ENCODE data around the gene CTBP2. TPM values are rescaled to one million over a fixed set of nuclear protein-coding genes. Genes with fewer than 3 reads are reported as not detected.

CTBP2 gene
- total RNA-seq, 4 donors from 2014 or later = 65.9 to 129 (median 71.2) TPM

DNA sequence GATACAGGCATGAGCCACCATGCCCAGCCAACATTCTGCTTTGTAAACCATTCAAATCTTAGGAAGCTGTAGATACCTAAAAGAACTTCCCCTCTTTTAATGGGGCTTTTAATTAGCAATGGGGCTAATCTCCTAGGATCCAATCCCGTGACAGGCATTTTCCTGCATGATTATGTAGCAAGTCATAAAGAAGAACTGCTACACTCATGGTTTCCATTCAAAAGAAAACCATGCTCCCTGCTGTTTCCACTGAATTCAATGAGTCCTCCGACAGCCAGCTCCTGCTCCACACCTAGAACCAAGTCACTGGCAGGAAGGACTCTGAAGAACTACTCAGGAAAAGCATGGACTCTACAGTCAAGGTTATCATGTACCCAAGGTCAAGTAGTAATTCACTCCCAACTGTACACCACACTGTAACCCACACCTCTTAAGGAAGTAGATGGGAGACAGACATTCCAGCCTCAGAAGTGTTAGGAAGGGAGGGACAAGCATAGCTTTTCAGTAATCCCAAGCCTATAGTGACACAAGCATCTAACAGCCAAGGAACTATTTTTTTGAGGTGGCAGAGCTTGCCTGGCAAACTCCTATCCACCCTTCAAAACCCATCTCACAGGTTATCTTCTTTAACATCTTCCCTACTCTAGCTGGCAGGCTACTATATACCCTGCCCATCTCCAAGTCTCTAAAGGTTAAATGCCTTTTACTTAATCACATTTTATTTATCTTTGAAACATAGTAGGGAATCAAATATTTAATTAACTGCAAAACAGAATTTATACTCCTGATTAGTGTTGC lies 47.5 kb downstream of the CTBP2 start:
- no peaks in the 10 kb centered on the region for H3K36me3 ChIP-seq
- H3K9me3 ChIP-seq = no peaks in the 10 kb centered on the region
- no peak overlapping the region for H3K27ac ChIP-seq
- H3K27me3 ChIP-seq = no peaks in the 10 kb centered on the region
- TF ChIP-seq POLR2A (IDR thresholded peaks at IDR 0.05) = no peak
- TF ChIP-seq, protein P1, sequence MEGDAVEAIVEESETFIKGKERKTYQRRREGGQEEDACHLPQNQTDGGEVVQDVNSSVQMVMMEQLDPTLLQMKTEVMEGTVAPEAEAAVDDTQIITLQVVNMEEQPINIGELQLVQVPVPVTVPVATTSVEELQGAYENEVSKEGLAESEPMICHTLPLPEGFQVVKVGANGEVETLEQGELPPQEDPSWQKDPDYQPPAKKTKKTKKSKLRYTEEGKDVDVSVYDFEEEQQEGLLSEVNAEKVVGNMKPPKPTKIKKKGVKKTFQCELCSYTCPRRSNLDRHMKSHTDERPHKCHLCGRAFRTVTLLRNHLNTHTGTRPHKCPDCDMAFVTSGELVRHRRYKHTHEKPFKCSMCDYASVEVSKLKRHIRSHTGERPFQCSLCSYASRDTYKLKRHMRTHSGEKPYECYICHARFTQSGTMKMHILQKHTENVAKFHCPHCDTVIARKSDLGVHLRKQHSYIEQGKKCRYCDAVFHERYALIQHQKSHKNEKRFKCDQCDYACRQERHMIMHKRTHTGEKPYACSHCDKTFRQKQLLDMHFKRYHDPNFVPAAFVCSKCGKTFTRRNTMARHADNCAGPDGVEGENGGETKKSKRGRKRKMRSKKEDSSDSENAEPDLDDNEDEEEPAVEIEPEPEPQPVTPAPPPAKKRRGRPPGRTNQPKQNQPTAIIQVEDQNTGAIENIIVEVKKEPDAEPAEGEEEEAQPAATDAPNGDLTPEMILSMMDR (IDR thresholded peaks at IDR 0.05) = no peak
- no peak for DNase-seq
- no peak overlapping the region for H3K4me3 ChIP-seq
- intact Hi-C loops (cut with DNase I; ENCODE audit: low total_unique reads) = no loop called here
- peaks cover 0 to 10% of the 10 kb centered on the region in 2 donors for H3K4me1 ChIP-seq

DNA sequence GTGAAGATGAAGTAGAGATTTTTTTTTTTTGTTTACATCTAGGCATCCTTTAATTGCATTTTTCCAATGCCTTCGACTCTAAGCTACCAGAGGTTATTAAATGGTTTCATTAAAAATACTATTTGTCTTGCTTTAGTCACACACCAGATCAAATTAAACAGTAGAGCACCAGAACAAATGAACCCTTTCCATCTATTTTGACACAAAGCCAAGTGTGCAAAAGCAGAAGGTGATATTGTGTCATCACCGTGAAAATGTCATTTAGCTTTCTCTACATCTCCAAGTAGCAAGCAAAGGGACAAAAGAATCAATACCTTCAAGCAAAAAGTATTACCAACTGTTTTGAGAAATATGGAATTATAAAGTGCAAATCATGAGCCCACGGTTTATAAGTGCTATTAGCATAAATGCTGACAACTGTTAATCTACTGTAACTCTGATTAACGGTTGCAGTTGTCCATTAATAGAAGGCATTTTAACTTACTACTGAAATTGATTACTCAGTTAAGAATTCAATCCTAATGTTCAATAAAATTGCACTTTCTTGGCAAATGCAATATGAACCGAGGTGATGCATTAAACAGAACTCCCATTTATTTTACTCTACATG lies 49.1 kb downstream of the CTBP2 start:
- intact Hi-C loops (cut with DNase I; ENCODE audit: low total_unique reads) = no loop called here
- H3K27me3 ChIP-seq = no peaks in the 10 kb centered on the region
- no peak overlapping the region for H3K4me3 ChIP-seq
- H3K27ac ChIP-seq = no peak overlapping the region
- no peak for DNase-seq
- TF ChIP-seq, protein P1 (IDR thresholded peaks at IDR 0.05) = no peak
- TF ChIP-seq POLR2A (IDR thresholded peaks at IDR 0.05) = no peak
- H3K36me3 ChIP-seq = no peaks in the 10 kb centered on the region
- H3K9me3 ChIP-seq = no peaks in the 10 kb centered on the region
- peaks cover 0 to 10% of the 10 kb centered on the region in 2 donors for H3K4me1 ChIP-seq

DNA sequence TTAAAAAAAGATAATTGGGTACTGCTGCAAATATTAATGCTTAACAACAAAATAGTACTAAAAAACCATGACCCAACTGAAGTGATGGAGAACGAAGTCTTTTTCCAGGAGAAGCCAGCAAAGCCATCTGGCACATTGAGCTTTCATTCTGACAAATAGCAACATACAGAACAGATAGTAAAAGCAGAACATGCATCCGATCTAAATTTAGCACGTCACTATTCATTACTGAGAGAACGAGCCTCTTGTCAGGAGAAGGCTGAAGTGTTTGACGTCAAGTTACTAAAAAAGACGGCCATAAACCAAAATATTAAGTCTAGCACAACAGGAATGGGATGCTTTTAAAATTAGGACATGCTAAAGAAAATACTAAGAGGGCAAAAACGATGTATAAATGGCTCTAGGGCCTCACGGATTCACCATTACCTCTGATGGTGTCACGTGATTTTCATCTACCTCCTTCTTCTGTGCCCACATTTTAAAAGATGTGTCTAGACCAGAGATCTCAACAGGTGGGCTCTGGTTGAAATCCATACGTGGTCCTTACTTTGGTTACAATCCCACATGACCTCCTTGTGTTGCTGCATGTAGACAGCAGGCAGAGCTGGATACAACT lies 52.3 kb downstream of the CTBP2 start:
- no peaks in the 10 kb centered on the region for H3K9me3 ChIP-seq
- no peak overlapping the region for H3K27ac ChIP-seq
- peaks cover 0 to 9% of the 10 kb centered on the region in 2 donors for H3K4me1 ChIP-seq
- no peak overlapping the region for H3K4me3 ChIP-seq
- DNase-seq = no peak
- H3K36me3 ChIP-seq = no peaks in the 10 kb centered on the region
- TF ChIP-seq POLR2A (IDR thresholded peaks at IDR 0.05) = no peak
- TF ChIP-seq, protein P1 (IDR thresholded peaks at IDR 0.05) = no peak
- intact Hi-C loops (cut with DNase I; ENCODE audit: low total_unique reads) = no loop called here
- no peaks in the 10 kb centered on the region for H3K27me3 ChIP-seq

DNA sequence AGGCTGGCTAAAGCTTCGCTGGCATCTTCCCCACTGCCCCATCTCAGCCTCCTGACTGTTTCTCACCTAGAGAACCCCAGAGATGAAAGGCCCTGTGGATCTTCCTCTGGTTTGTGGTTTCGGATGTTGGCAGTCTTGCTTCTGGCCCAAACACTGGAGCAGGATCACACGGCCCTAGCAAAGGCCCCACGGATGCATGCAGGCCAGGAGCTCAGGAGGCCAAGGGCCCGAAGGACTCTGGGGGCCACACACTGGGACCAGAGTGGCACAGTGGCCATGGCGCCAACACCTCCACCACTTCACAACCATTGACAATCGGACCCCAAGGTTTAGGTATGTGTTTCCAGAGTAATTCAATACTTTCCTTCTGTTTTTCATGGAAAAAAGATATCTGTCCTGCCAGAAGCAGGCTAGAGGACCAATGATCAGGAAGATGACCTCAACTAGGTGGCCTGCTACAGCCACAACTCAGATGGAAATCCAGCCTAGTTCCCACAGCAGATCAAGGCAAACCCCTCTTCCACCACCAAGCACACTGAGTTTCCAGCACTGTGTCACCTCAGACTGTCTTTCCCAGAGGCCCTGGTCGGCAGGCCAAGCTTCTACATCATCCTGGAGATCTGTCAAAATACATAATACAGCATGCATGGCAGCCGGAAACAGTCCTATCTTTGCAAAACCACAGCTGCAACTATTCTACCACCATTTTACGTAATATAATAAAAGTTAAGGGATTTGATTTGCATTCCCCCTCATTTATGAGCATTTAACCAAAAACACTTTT lies 53.0 kb downstream of the CTBP2 start:
- intact Hi-C loops (cut with DNase I; ENCODE audit: low total_unique reads) = no loop called here
- Histone ChIP-seq H3K36me3 (no peaks in the 10 kb centered on the region), H3K27me3 (no peaks in the 10 kb centered on the region), H3K9me3 (no peaks in the 10 kb centered on the region), H3K27ac (no peak overlapping the region), H3K4me3 (no peak overlapping the region), H3K4me1 (peaks cover 2 to 9% of the 10 kb centered on the region in 2 donors)
- TF ChIP-seq, protein P1 (IDR thresholded peaks at IDR 0.05) = no peak
- no peak for TF ChIP-seq POLR2A (IDR thresholded peaks at IDR 0.05)
- DNase-seq = no peak
